H1 (cell line): ENCODE results near the gene PKM. TPM values are rescaled to one million over a fixed set of nuclear protein-coding genes. Genes with fewer than 3 reads are reported as not detected.
A peak's percentile ranks its signal among the peaks of the same experiment; 100 is the strongest.

ENCODE experiments used
- CTCF ChIA-PET: fragments of 300-600 bp; sonication (Branson Sonifier 250); formaldehyde crosslinking; loops from one replicate; lab custom pipeline; 2021; ENCODE audit not compliant: partially characterized antibody; lab: Charles Lee
- POLR2A ChIA-PET: fragments of 300-600 bp; sonication (Branson Sonifier 250); formaldehyde crosslinking; loops from one replicate; lab custom pipeline; 2021; ENCODE audit warnings: inconsistent platforms; ENCODE audit not compliant: partially characterized antibody; lab: Charles Lee
- DNase-seq, 2 experiments: peaks; one replicate each; pipeline versions ENCODE4 v3.0.0 to v3.0.0-alpha.2; 2010 to 2022; ENCODE audit warnings: low spot score in 2 of 2, low read depth in 1 of 2, mixed read lengths in 1 of 2
- FAIRE-seq: peaks from 2 replicates; lab custom pipeline; 2011; peaks lifted over from hg19 to GRCh38; lab: Jason Lieb, UNC
- H2AFZ ChIP-seq: 2 replicates; pipeline ENCODE4 v1.8.1; 2012; ENCODE audit warnings: low read length, inconsistent platforms
- H2AK5ac ChIP-seq: 2 replicates; pipeline ENCODE4 v1.6.1; 2013; ENCODE audit warnings: low read depth, low read length
- H2BK120ac ChIP-seq: replicated peaks from 2 replicates; pipeline ENCODE3; 2013; ENCODE audit warnings: low read depth, low read length, inconsistent platforms
- H2BK12ac ChIP-seq: 2 replicates; pipeline ENCODE4 v1.6.1; 2013; ENCODE audit warnings: low read depth, low read length
- H2BK15ac ChIP-seq: 2 replicates; pipeline ENCODE4 v1.6.1; 2013; ENCODE audit warnings: low read length
- H2BK20ac ChIP-seq: 2 replicates; pipeline ENCODE4 v1.6.1; 2013; ENCODE audit warnings: low read length
- H2BK5ac ChIP-seq: 2 replicates; pipeline ENCODE4 v1.6.1; 2013; ENCODE audit warnings: low read depth, low read length
- H3K14ac ChIP-seq: 2 replicates; pipeline ENCODE4 v1.6.1; 2013; ENCODE audit warnings: inconsistent platforms; ENCODE audit not compliant: insufficient read length
- H3K18ac ChIP-seq: 2 replicates; pipeline ENCODE4 v1.6.1; 2013; ENCODE audit warnings: low read length; ENCODE audit errors: extremely low read depth
- H3K23ac ChIP-seq: 2 replicates; pipeline ENCODE4 v1.6.1; 2013; ENCODE audit warnings: inconsistent platforms; ENCODE audit not compliant: insufficient read length
- H3K23me2 ChIP-seq: 2 replicates; pipeline ENCODE4 v1.6.1; 2013; ENCODE audit warnings: low read depth, low read length
- H3K27ac ChIP-seq: 2 replicates; pipeline ENCODE4 v1.6.1; 2011; ENCODE audit warnings: low read depth, low read length, inconsistent platforms
- H3K27me3 ChIP-seq, 4 experiments: replicated peaks in 1 of 4; 1 replicate in 1 of 4; 2 replicates in 3 of 4; pipeline versions ENCODE4 v1.6.1 to v1.8.1; 2011 to 2013; ENCODE audit warnings: low read length in 3 of 4, mild to moderate bottlenecking in 3 of 4, inconsistent platforms in 2 of 4, mixed read lengths in 2 of 4, moderate library complexity in 1 of 4; ENCODE audit not compliant: control insufficient read depth in 3 of 4, insufficient read depth in 3 of 4; ENCODE audit errors: extremely low read depth in 1 of 4
- H3K36me3 ChIP-seq, 4 experiments: 2 replicates each; pipeline versions ENCODE4 v1.6.1 to v1.8.1; 2011 to 2013; ENCODE audit warnings: mild to moderate bottlenecking in 4 of 4, low read length in 3 of 4, moderate library complexity in 2 of 4, control low read depth in 1 of 4, inconsistent platforms in 1 of 4; ENCODE audit not compliant: insufficient read depth in 4 of 4, control insufficient read depth in 2 of 4
- H3K4ac ChIP-seq: replicated peaks from 2 replicates; pipeline ENCODE3; 2013; ENCODE audit warnings: low read length, low read depth, mixed read lengths, inconsistent platforms; ENCODE audit not compliant: insufficient read length
- H3K4me1 ChIP-seq, 4 experiments: replicated peaks in 1 of 4; 1 replicate in 1 of 4; 2 replicates in 3 of 4; pipeline versions ENCODE4 v1.6.1 to v1.8.1; 2011 to 2013; ENCODE audit warnings: low read length in 3 of 4, inconsistent platforms in 2 of 4, mixed read lengths in 1 of 4; ENCODE audit not compliant: insufficient read depth in 4 of 4, control insufficient read depth in 3 of 4
- H3K4me2 ChIP-seq, 2 experiments: 2 replicates each; pipeline versions ENCODE4 v1.6.1 to v1.8.1; 2011 to 2013; ENCODE audit warnings: low read depth in 2 of 2, low read length in 2 of 2, control low read depth in 1 of 2, inconsistent platforms in 1 of 2, mild to moderate bottlenecking in 1 of 2; ENCODE audit not compliant: insufficient read depth in 1 of 2
- H3K4me3 ChIP-seq, 4 experiments: fragments of 200-600, 300-600 bp in 1 of 4; sonication (generic), shearing (Covaris generic), sonication (Bioruptor Twin) in 1 of 4; 2 replicates each; pipeline versions ENCODE4 v1.5.1 to v1.8.1; 2011 to 2016; ENCODE audit warnings: low read length in 4 of 4, low read depth in 3 of 4, control low read depth in 2 of 4, inconsistent platforms in 2 of 4, mild to moderate bottlenecking in 2 of 4, mixed read lengths in 1 of 4, moderate library complexity in 1 of 4; ENCODE audit not compliant: insufficient read depth in 2 of 4; ENCODE audit errors: extremely low read depth in 1 of 4
- H3K56ac ChIP-seq: replicated peaks from 2 replicates; pipeline ENCODE3; 2013; ENCODE audit warnings: low read depth, mild to moderate bottlenecking, mixed read lengths, low read length, inconsistent platforms; ENCODE audit not compliant: insufficient read length
- H3K79me1 ChIP-seq: 2 replicates; pipeline ENCODE4 v1.6.1; 2013; ENCODE audit warnings: low read depth, low read length, control low read depth
- H3K79me2 ChIP-seq, 2 experiments: 2 replicates each; pipeline versions ENCODE4 v1.6.1 to v1.8.1; 2012 to 2013; ENCODE audit warnings: low read length in 2 of 2, mild to moderate bottlenecking in 2 of 2, inconsistent platforms in 1 of 2; ENCODE audit not compliant: insufficient read depth in 2 of 2, control insufficient read depth in 1 of 2
- H3K9ac ChIP-seq, 4 experiments: replicated peaks in 1 of 4; 1 replicate in 1 of 4; 2 replicates in 3 of 4; pipeline versions ENCODE4 v1.6.1 to v1.8.1; 2011 to 2013; ENCODE audit warnings: low read depth in 3 of 4, low read length in 3 of 4, control low read depth in 2 of 4, mild to moderate bottlenecking in 2 of 4, moderate library complexity in 2 of 4, inconsistent platforms in 1 of 4; ENCODE audit errors: extremely low read depth in 1 of 4
- H3K9me3 ChIP-seq, 2 experiments: 2 replicates each; pipeline versions ENCODE4 v1.6.1 to v1.8.1; 2012 to 2013; ENCODE audit warnings: mild to moderate bottlenecking in 2 of 2, moderate library complexity in 2 of 2, control low read depth in 1 of 2, inconsistent platforms in 1 of 2, low read depth in 1 of 2, low read length in 1 of 2, mixed read lengths in 1 of 2; ENCODE audit not compliant: insufficient read depth in 2 of 2
- H4K20me1 ChIP-seq, 2 experiments: replicated peaks in 1 of 2; 2 replicates each; pipeline versions ENCODE3 to v1.8.1; 2011 to 2013; ENCODE audit warnings: inconsistent platforms in 2 of 2, low read length in 2 of 2, mild to moderate bottlenecking in 1 of 2; ENCODE audit not compliant: insufficient read depth in 2 of 2, control insufficient read depth in 1 of 2
- H4K5ac ChIP-seq: 2 replicates; pipeline ENCODE4 v1.6.1; 2013; ENCODE audit warnings: low read length, low read depth, mixed read lengths, inconsistent platforms; ENCODE audit not compliant: insufficient read length
- H4K8ac ChIP-seq: 2 replicates; pipeline ENCODE4 v1.8.0; 2013; ENCODE audit warnings: mild to moderate bottlenecking, moderate library complexity, low read length, inconsistent platforms; ENCODE audit not compliant: insufficient read depth; ENCODE audit errors: extremely low read depth
- H4K91ac ChIP-seq: replicated peaks from 2 replicates; pipeline ENCODE3; 2013; ENCODE audit warnings: low read length, mixed read lengths, inconsistent platforms; ENCODE audit not compliant: insufficient read length
- ATF3 ChIP-seq: IDR thresholded peaks from 2 replicates; pipeline ENCODE4 v1.6.1; 2011; ENCODE audit warnings: low read depth, mild to moderate bottlenecking, low read length; ENCODE audit not compliant: insufficient read depth
- BACH1 ChIP-seq: IDR thresholded peaks from 2 replicates; pipeline ENCODE4 v1.6.1; 2012; ENCODE audit warnings: low read length, improper control_type of control experiment
- CBX8 ChIP-seq: fragments of 300-800, 300-1000 bp; sonication (generic); IDR thresholded peaks from 2 replicates; pipeline ENCODE4 v1.7.1; 2016; ENCODE audit warnings: low read depth, low read length, borderline replicate concordance
- KDM4A ChIP-seq: IDR thresholded peaks from one replicate; pipeline ENCODE4 v1.7.1; 2012; ENCODE audit warnings: low read depth, mild to moderate bottlenecking, moderate library complexity, low read length, inconsistent platforms; ENCODE audit not compliant: severe bottlenecking
- NRF1 ChIP-seq: IDR thresholded peaks from 2 replicates; pipeline ENCODE4 v1.6.1; 2011; ENCODE audit warnings: mild to moderate bottlenecking, low read depth, low read length, improper control_type of control experiment
- SP2 ChIP-seq: IDR thresholded peaks from 2 replicates; pipeline ENCODE4 v1.6.1; 2012; ENCODE audit warnings: mild to moderate bottlenecking, low read length, inconsistent platforms
- TAF1 ChIP-seq: IDR thresholded peaks from 2 replicates; pipeline ENCODE4 v1.6.1; 2011; ENCODE audit warnings: mild to moderate bottlenecking, low read depth, low read length
- ZNF274 ChIP-seq: IDR thresholded peaks from 2 replicates; pipeline ENCODE4 v1.7.0; 2012; ENCODE audit warnings: low read length, borderline replicate concordance; ENCODE audit errors: extremely low read depth
- whole genome bisulfite sequencing, 2 experiments: shearing (Covaris generic) in 1 of 2; methylation state at CpG; one replicate each; pipeline versions ENCODE4 v1.1.6 to v1.1.7; 2013 to 2015; ENCODE audit warnings: low lambda C conversion rate in 2 of 2, mixed read lengths in 2 of 2, inconsistent platforms in 1 of 2, low coverage in 1 of 2, missing lambda C conversion rate in 1 of 2; ENCODE audit not compliant: insufficient replicate concordance in 2 of 2, insufficient coverage in 1 of 2, insufficient read length in 1 of 2; ENCODE audit errors: extremely low coverage in 1 of 2, missing lambda C conversion rate in 1 of 2; 5-methylcytosine and 5-hydroxymethylcytosine counted together
- polyA plus RNA-seq, 7 experiments: library from polyadenylated mRNA; depleted of rRNA in 3 of 7; stranded (reverse) in 5 of 7; unstranded in 2 of 7; fragments of >200 nt in 5 of 7; fragments of 200-250 nt in 2 of 7; gene quantifications; 1 replicate in 5 of 7; 2 replicates in 1 of 7; 4 replicates in 1 of 7; pipeline versions ENCODE4 v1.2.1 to v1.2.3, GENCODE V29; 2011 to 2013; ENCODE audit warnings: missing spikeins in 2 of 7, mixed read lengths in 2 of 7
- total RNA-seq: library from RNA; stranded (reverse); fragmentation: NEBNext Ultra II Directional; extraction: Animal tissue kit (Norgen Biotek cat#: 25700); gene quantifications from 2 replicates; pipeline ENCODE4 v1.2.1, GENCODE V29; 2021

PKM gene
- total and polyA plus RNA-seq, 2 of the 8 experiments (the other 6 are each of a cell fraction or from before 2014, with no cell fraction given): 780 to 856 TPM

DNA sequence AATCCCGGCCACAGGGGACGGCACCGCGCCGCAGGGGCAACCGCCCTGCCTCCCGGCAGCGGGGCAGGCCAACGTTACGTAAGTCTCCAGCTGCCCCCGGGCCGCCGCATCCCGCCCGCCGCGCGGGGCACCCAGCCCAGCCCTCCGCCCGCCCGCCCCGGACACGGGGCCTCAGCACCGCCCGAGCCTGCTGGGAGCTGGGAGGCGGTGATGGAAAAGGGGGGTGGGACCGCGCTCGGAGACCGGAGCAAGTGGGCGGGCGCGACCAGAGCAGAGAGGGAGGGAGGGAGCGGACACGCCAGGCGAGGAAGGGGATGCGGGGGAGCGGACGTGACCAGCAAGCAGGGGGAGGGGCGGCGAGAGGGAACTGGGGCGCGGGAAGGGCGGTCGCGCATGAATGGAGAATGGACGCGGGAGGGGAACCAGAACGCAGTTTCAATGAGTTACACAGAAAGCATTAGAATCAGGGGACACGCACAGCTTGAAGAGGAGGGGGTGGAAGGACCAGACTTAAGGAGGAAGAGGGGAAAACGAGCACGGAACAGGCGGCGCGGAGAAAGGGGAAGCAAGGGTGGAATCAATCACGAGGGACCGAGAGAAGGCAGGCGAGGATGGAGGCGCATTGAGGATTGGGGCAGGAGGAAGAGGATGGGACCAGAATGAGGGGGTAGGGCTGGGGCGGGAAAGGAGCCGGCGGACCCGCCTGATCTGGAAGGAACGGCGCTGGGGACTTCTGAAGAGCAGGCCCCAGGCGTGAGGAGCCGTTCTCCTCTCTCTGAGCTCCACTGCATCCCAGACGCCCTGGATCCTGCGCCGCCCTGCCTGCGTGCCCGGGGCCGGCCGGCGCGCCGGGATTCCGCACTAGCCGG is 559 bp downstream of the PKM start:
- peak overlapping the region; percentile 84 for H4K8ac ChIP-seq
- H3K27ac ChIP-seq: peak overlapping the region; percentile 72
- H3K4me2 ChIP-seq: peak overlapping the region; percentile 97 to 99
- FAIRE-seq (no peak), DNase-seq (peak; percentile 41 to 82)
- H2BK5ac ChIP-seq: peak overlapping the region; percentile 99
- H4K5ac ChIP-seq: peak overlapping the region; percentile 27
- no peaks in the 10 kb centered on the region for H3K9me3 ChIP-seq
- peak overlapping the region; percentile 93; the same call in 1 of the 2 replicates for H2BK12ac ChIP-seq
- peaks cover 6 to 25% (median 19%) of the 10 kb centered on the region in 4 experiments for H3K4me1 ChIP-seq
- peaks cover 12% of the 10 kb centered on the region for H3K23me2 ChIP-seq
- no peak overlapping the region for H3K23ac ChIP-seq
- 1% methylated on average over 34 of the region's 79 CpGs; no CpG with 5 or more reads in 1 of the 2 experiments for WGBS, 2 experiments
- peaks cover 2 to 28% (median 17%) of the 10 kb centered on the region in 4 experiments; a peak in 6 of 7 replicates for H3K27me3 ChIP-seq
- no peak overlapping the region for H2BK120ac ChIP-seq
- peak overlapping the region; percentile 67 to 99 (median 92) for H3K4me3 ChIP-seq
- H3K4ac ChIP-seq: peak overlapping the region; percentile 79
- no peak overlapping the region; the same call in 1 of the 2 replicates for H2BK20ac ChIP-seq
- H3K36me3 ChIP-seq: 0 out of 8 replicates have a peak, but pooled peaks cover 0 to 5% (median 0%) of the 10 kb centered on the region in 4 experiments
- H3K79me1 ChIP-seq: peaks cover 9% of the 10 kb centered on the region
- H2AFZ ChIP-seq: 0 out of 2 replicates have a peak overlapping the region, but pooled peaks have one; percentile 46
- peak overlapping the region; percentile 3 for H3K56ac ChIP-seq
- POLR2A ChIA-PET: interaction anchor here (0.6 to 4.8 kb wide), 22 partner anchors 9 to 481 kb away, joined by 3 to 66 read pairs (median 4); partner anchors contain the start of genes CELF6 and GRAMD2A
- CTCF ChIA-PET: interaction anchor here (1.0 to 1.9 kb wide), 5 partner anchors 10 to 33 kb away, joined by 3 to 11 read pairs (median 4); partner anchors contain the start of gene GRAMD2A
- H2BK15ac ChIP-seq: no peak overlapping the region
- H4K91ac ChIP-seq: peak overlapping the region; percentile 91
- peak overlapping the region; percentile 66 to 83 (median 81) for H3K9ac ChIP-seq
- no peak overlapping the region; the same call in 1 of the 2 replicates for H2AK5ac ChIP-seq
- peaks cover 32 to 52% of the 10 kb centered on the region in 2 experiments for H3K79me2 ChIP-seq
- peak overlapping the region; percentile 99 for H3K18ac ChIP-seq
- H3K14ac ChIP-seq: no peak overlapping the region
- H4K20me1 ChIP-seq: peaks cover 30 to 31% of the 10 kb centered on the region in 2 experiments
- no peak for TF ChIP-seq NRF1
- TF ChIP-seq CBX8: no peak
- peak; percentile 66 for TF ChIP-seq KDM4A
- no peak for TF ChIP-seq TAF1
- no peak for TF ChIP-seq SP2
- TF ChIP-seq BACH1: peak; percentile 5; the same call in 1 of the 2 replicates
- no peak for TF ChIP-seq ZNF274
- TF ChIP-seq ATF3: no peak
